Gastroesophageal sphincter (tissue), 3 donors: ENCODE results near the gene TAOK3.

ENCODE experiments used
- CTCF ChIP-seq, 4 experiments: fragments of 200-600 bp in 2 of 4; fragments of 450-650 bp in 2 of 4; sonication (generic) in 1 of 4; IDR thresholded peaks; one replicate each; pipeline ENCODE4 v1.5.1; 2017 to 2019; ENCODE audit warnings: antibody characterized with exemption in 4 of 4, mild to moderate bottlenecking in 2 of 4, moderate library complexity in 2 of 4
- EP300 ChIP-seq: sonication (generic); formaldehyde crosslinking; IDR thresholded peaks from one replicate; pipeline ENCODE4 v1.6.1; 2017; ENCODE audit warnings: antibody characterized with exemption, mild to moderate bottlenecking
- POLR2A ChIP-seq, 2 donors: fragments of 450-650 bp; IDR thresholded peaks; one replicate each; pipeline ENCODE4 v1.6.1; 2017; ENCODE audit warnings: antibody characterized with exemption in 2 of 2, mild to moderate bottlenecking in 2 of 2, moderate library complexity in 1 of 2

- TF ChIP-seq CTCF (IDR thresholded peaks at IDR 0.05) = no peak
- TF ChIP-seq EP300 = no peak
- TF ChIP-seq POLR2A (IDR thresholded peaks at IDR 0.05) = no peak
Measured at GRCh38 chr12:118101051-118101450, 271.7 kb downstream of the TAOK3 start.
